HTERT RPE-1 (cell line): ENCODE measurements around the gene TMEM134.
"Not testable (repeated sequence)": the region's sequence is repeated elsewhere in the genome, so short reads cannot be mapped to it uniquely, and the experiment has no call there.

Experiments
- in situ Hi-C: fragments of 300-500 bp; cut with MboI; formaldehyde crosslinking; loops from 4 replicates; pipeline ENCODE4 v1.14.3; 2020; ENCODE audit warnings: low sequenced_read_pairs

Gene TMEM134

GRCh38 chr11:67428052-67429001 is 40.7 kb downstream of the TMEM134 start, which contains the start of gene RPS6KB2:
Gene RPS6KB2, plus strand, starts transcription at chr11:67428494. Its CDS starts 52 bp downstream, at chr11:67428546.
- in situ Hi-C loops: no loop called here

GRCh38 chr11:67427364-67427859 is 41.6 kb downstream of the TMEM134 start:
- in situ Hi-C loops: not testable (repeated sequence)

GRCh38 chr11:67423891-67424613 is 45.0 kb downstream of the TMEM134 start:
- in situ Hi-C loops: no loop called here

- in situ Hi-C loops: no loop called here
These were observed 45.6 kb downstream of the TMEM134 start for GRCh38 chr11:67423466-67423865.

GRCh38 chr11:67422891-67423290 is 46.2 kb downstream of the TMEM134 start:
- in situ Hi-C loops: no loop called here

- in situ Hi-C loops: no loop called here
These were observed 47.5 kb downstream of the TMEM134 start for GRCh38 chr11:67421430-67422031.

GRCh38 chr11:67420646-67421429 is 48.2 kb downstream of the TMEM134 start:
- in situ Hi-C loops: no loop called here

GRCh38 chr11:67420147-67420645 is 48.9 kb downstream of the TMEM134 start:
- in situ Hi-C loops: no loop called here

- in situ Hi-C loops: no loop called here
These were observed 49.6 kb downstream of the TMEM134 start for GRCh38 chr11:67419325-67420049.

- in situ Hi-C loops: no loop called here
These were observed 50.4 kb downstream of the TMEM134 start for GRCh38 chr11:67418476-67419281.

- in situ Hi-C loops: no loop called here
These were observed 51.6 kb downstream of the TMEM134 start for GRCh38 chr11:67417425-67417824.

- in situ Hi-C loops: no loop called here
These were observed 52.4 kb downstream of the TMEM134 start for GRCh38 chr11:67416416-67417335.

- in situ Hi-C loops: no loop called here
These were observed 53.3 kb downstream of the TMEM134 start, which contains the start of gene CARNS1 for GRCh38 chr11:67415501-67416304. Gene CARNS1, plus strand, starts transcription at chr11:67415678. Its CDS starts 522 bp downstream, at chr11:67416200.

GRCh38 chr11:67413266-67413849 is 55.7 kb downstream of the TMEM134 start:
- in situ Hi-C loops: no loop called here

- in situ Hi-C loops: no loop called here
These were observed 56.4 kb downstream of the TMEM134 start for GRCh38 chr11:67412495-67413179.

- in situ Hi-C loops: no loop called here
These were observed 57.3 kb downstream of the TMEM134 start for GRCh38 chr11:67411785-67412152.
